CD14-positive monocyte (primary cell): ENCODE measurements around the gene MBD2. TPM values are rescaled to one million over a fixed set of nuclear protein-coding genes. Genes with fewer than 3 reads are reported as not detected.

ENCODE experiments used
- DNase-seq, 3 donors: peaks; one replicate each; pipeline ENCODE4 v3.0.0-alpha.2; 2011 to 2022
- H2AFZ ChIP-seq: 2 replicates; pipeline ENCODE4 v1.6.0; 2012; ENCODE audit warnings: mild to moderate bottlenecking, low read depth, low read length, inconsistent platforms; ENCODE audit not compliant: insufficient read depth, poor library complexity, severe bottlenecking
- H3K27ac ChIP-seq, 2 donors: 1 replicate in 1 of 2; 2 replicates in 1 of 2; pipeline ENCODE4 v1.5.1; 2012 to 2013; ENCODE audit warnings: low read length in 2 of 2, control low read depth in 1 of 2, inconsistent platforms in 1 of 2, low read depth in 1 of 2, mild to moderate bottlenecking in 1 of 2
- H3K27me3 ChIP-seq, 2 donors: one replicate each; pipeline versions ENCODE4 v1.6.0 to v1.6.1; 2011 to 2013; ENCODE audit warnings: low read length in 2 of 2; ENCODE audit not compliant: control insufficient read depth in 2 of 2, insufficient read depth in 2 of 2
- H3K36me3 ChIP-seq, 2 donors: replicated peaks in 1 of 2; 1 replicate in 1 of 2; 2 replicates in 1 of 2; pipeline versions ENCODE4 v1.5.1 to v1.6.1; 2012 to 2013; ENCODE audit warnings: low read length in 2 of 2, control low read depth in 1 of 2, inconsistent platforms in 1 of 2, mild to moderate bottlenecking in 1 of 2; ENCODE audit not compliant: insufficient read depth in 2 of 2, control insufficient read depth in 1 of 2
- H3K4me1 ChIP-seq, 2 donors: 1 replicate in 1 of 2; 2 replicates in 1 of 2; pipeline versions ENCODE4 v1.5.1 to v1.6.1; 2012 to 2013; ENCODE audit warnings: low read length in 2 of 2, control low read depth in 1 of 2, inconsistent platforms in 1 of 2, mild to moderate bottlenecking in 1 of 2, moderate library complexity in 1 of 2; ENCODE audit not compliant: insufficient read depth in 2 of 2, control insufficient read depth in 1 of 2
- H3K4me2 ChIP-seq: replicated peaks from 2 replicates; pipeline ENCODE3; 2012; ENCODE audit warnings: low read length, moderate library complexity, mild to moderate bottlenecking; ENCODE audit not compliant: poor library complexity, severe bottlenecking; ENCODE audit errors: extremely low read depth
- H3K4me3 ChIP-seq, 3 experiments: fragments of 200-600 bp in 1 of 3; sonication (generic) in 1 of 3; replicated peaks in 1 of 3; 1 replicate in 2 of 3; 2 replicates in 1 of 3; pipeline ENCODE4 v1.5.1; 2011 to 2013; ENCODE audit warnings: low read length in 3 of 3, mild to moderate bottlenecking in 3 of 3, control low read depth in 2 of 3, low read depth in 2 of 3, inconsistent platforms in 1 of 3, moderate library complexity in 1 of 3
- H3K79me2 ChIP-seq: 2 replicates; pipeline ENCODE4 v1.6.0; 2012; ENCODE audit warnings: mild to moderate bottlenecking, control low read depth, inconsistent platforms, low read length, moderate library complexity; ENCODE audit not compliant: insufficient read depth
- H3K9ac ChIP-seq: 2 replicates; pipeline ENCODE4 v1.6.0; 2017; ENCODE audit warnings: low read length, mild to moderate bottlenecking; ENCODE audit not compliant: insufficient read depth, poor library complexity, severe bottlenecking
- H3K9me3 ChIP-seq, 2 donors: replicated peaks in 1 of 2; 1 replicate in 1 of 2; 2 replicates in 1 of 2; pipeline versions ENCODE4 v1.5.1 to v1.6.1; 2012 to 2013; ENCODE audit warnings: low read length in 2 of 2, control low read depth in 1 of 2; ENCODE audit not compliant: control insufficient read depth in 1 of 2, insufficient read depth in 1 of 2
- H4K20me1 ChIP-seq: 2 replicates; pipeline ENCODE4 v1.6.0; 2012; ENCODE audit warnings: mild to moderate bottlenecking, low read length, control low read depth, moderate library complexity; ENCODE audit not compliant: insufficient read depth
- H3K27ac Mint-ChIP-seq, 7 donors: one replicate each; pipeline ENCODE4 v1.8.0; 2020; ENCODE audit warnings: mild to moderate bottlenecking in 7 of 7, mixed read lengths in 7 of 7, moderate library complexity in 6 of 7, inconsistent platforms in 2 of 7
- H3K27me3 Mint-ChIP-seq, 3 donors: one replicate each; pipeline ENCODE4 v1.8.0; 2021 to 2022; ENCODE audit warnings: low read depth in 3 of 3, mild to moderate bottlenecking in 3 of 3, mixed read lengths in 3 of 3, moderate library complexity in 3 of 3, inconsistent platforms in 1 of 3
- H3K36me3 Mint-ChIP-seq, 2 donors: one replicate each; pipeline ENCODE4 v1.8.0; 2020; ENCODE audit warnings: mixed read lengths in 2 of 2, inconsistent platforms in 1 of 2, mild to moderate bottlenecking in 1 of 2
- H3K4me1 Mint-ChIP-seq: one replicate; pipeline ENCODE4 v1.8.0; 2020; ENCODE audit warnings: mild to moderate bottlenecking, mixed read lengths
- H3K4me3 Mint-ChIP-seq, 2 donors: one replicate each; pipeline ENCODE4 v1.8.0; 2020; ENCODE audit warnings: mild to moderate bottlenecking in 2 of 2, mixed read lengths in 2 of 2, moderate library complexity in 1 of 2
- H3K9me3 Mint-ChIP-seq, 7 donors: one replicate each; pipeline ENCODE4 v1.8.0; 2020 to 2022; ENCODE audit warnings: mixed read lengths in 7 of 7, mild to moderate bottlenecking in 6 of 7, moderate library complexity in 6 of 7, inconsistent platforms in 2 of 7
- CTCF ChIP-seq: fragments of 200-600 bp; IDR thresholded peaks from one replicate; pipeline ENCODE4 v1.8.0; 2022; ENCODE audit warnings: antibody characterized with exemption, mild to moderate bottlenecking
- WGBS: methylation state at CpG from one replicate; pipeline ENCODE4 v1.1.5; 2013; ENCODE audit warnings: missing lambda C conversion rate; ENCODE audit not compliant: insufficient coverage; 5-methylcytosine and 5-hydroxymethylcytosine counted together
- intact Hi-C, 2 donors: fragments of 100-400 bp; cut with micrococcal nuclease; formaldehyde crosslinking; loops; one replicate each; pipeline versions ENCODE4 v1.15.0 to v1.15.1; 2023
- polyA plus RNA-seq, 3 donors: library from polyadenylated mRNA; depleted of rRNA in 1 of 3; unstranded in 2 of 3; stranded (reverse) in 1 of 3; fragments of 300-500 nt in 2 of 3; fragments of >200 nt in 1 of 3; fragmentation: Illumina TruSeq in 2 of 3; gene quantifications; 1 replicate in 2 of 3; 2 replicates in 1 of 3; pipeline ENCODE4 v1.2.3, GENCODE V29; 2012 to 2021

Gene MBD2
- polyA plus RNA-seq, 3 donors = 11.6 to 64.9 (median 25.2) TPM

- Mint-ChIP-seq H3K27me3 (no peaks in the 10 kb centered on the region), H3K27ac (peak overlapping the region in 2 of 7 donors; percentile 37 to 58), H3K9me3 (no peaks in the 10 kb centered on the region), H3K36me3 (peaks cover 49 to 59% of the 10 kb centered on the region in 2 donors), H3K4me1 (no peaks in the 10 kb centered on the region), H3K4me3 (no peak overlapping the region)
- Histone ChIP-seq H3K27ac (no peak overlapping the region), H3K4me2 (no peak overlapping the region), H2AFZ (no peak overlapping the region), H3K4me3 (no peak overlapping the region), H3K36me3 (peaks cover 24 to 89% of the 10 kb centered on the region in 2 donors), H3K27me3 (no peaks in the 10 kb centered on the region), H4K20me1 (peaks cover 99% of the 10 kb centered on the region), H3K9ac (no peak overlapping the region), H3K9me3 (no peaks in the 10 kb centered on the region), H3K79me2 (peaks cover 91% of the 10 kb centered on the region), H3K4me1 (no peaks in the 10 kb centered on the region)
- no peak for DNase-seq
- intact Hi-C loops = no loop called here
- WGBS = no CpG with 5 or more reads among the region's 2 CpGs
- no peak for TF ChIP-seq CTCF
Measured at GRCh38 chr18:54193786-54194185, 30.7 kb downstream of the MBD2 start.

- Histone ChIP-seq H4K20me1 (peaks cover 96% of the 10 kb centered on the region), H2AFZ (no peak overlapping the region), H3K4me2 (no peak overlapping the region), H3K9me3 (no peaks in the 10 kb centered on the region), H3K27ac (no peak overlapping the region), H3K79me2 (peaks cover 82% of the 10 kb centered on the region), H3K4me3 (no peak overlapping the region), H3K4me1 (no peaks in the 10 kb centered on the region), H3K9ac (no peak overlapping the region), H3K27me3 (no peaks in the 10 kb centered on the region), H3K36me3 (peaks cover 23 to 85% of the 10 kb centered on the region in 2 donors)
- Mint-ChIP-seq H3K36me3 (peaks cover 44 to 57% of the 10 kb centered on the region in 2 donors), H3K4me3 (no peak overlapping the region), H3K4me1 (no peaks in the 10 kb centered on the region), H3K27ac (peak overlapping the region in 2 of 7 donors; percentile 19 to 65), H3K9me3 (no peaks in the 10 kb centered on the region), H3K27me3 (no peaks in the 10 kb centered on the region)
- intact Hi-C loops = no loop called here
- no peak for DNase-seq
- no peak for TF ChIP-seq CTCF
- WGBS = no CpG with 5 or more reads among the region's 3 CpGs
Measured at GRCh38 chr18:54192900-54193299, 31.6 kb downstream of the MBD2 start.
